HUES48 (cell line): ENCODE data around the gene C12orf42.

Experiments
- H3K27ac ChIP-seq: one replicate; pipeline ENCODE4 v1.7.0; 2013; ENCODE audit warnings: low read depth, low read length, inconsistent platforms
- H3K27me3 ChIP-seq: 2 replicates; pipeline ENCODE4 v1.6.1; 2013; ENCODE audit warnings: mild to moderate bottlenecking, low read length; ENCODE audit not compliant: control insufficient read depth, insufficient read depth
- H3K36me3 ChIP-seq: 2 replicates; pipeline ENCODE4 v1.6.1; 2013; ENCODE audit warnings: low read length; ENCODE audit not compliant: control insufficient read depth, insufficient read depth
- H3K4me1 ChIP-seq: 2 replicates; pipeline ENCODE4 v1.6.1; 2013; ENCODE audit warnings: mild to moderate bottlenecking, low read length; ENCODE audit not compliant: control insufficient read depth, insufficient read depth
- H3K4me3 ChIP-seq: 2 replicates; pipeline ENCODE4 v1.5.1; 2013; ENCODE audit warnings: mild to moderate bottlenecking, low read depth, low read length
- H3K9ac ChIP-seq: 2 replicates; pipeline ENCODE4 v1.6.1; 2013; ENCODE audit warnings: mild to moderate bottlenecking, low read depth, low read length, moderate library complexity
- H3K9me3 ChIP-seq: 2 replicates; pipeline ENCODE4 v1.6.1; 2013; ENCODE audit warnings: low read length; ENCODE audit not compliant: control insufficient read depth, insufficient read depth

C12orf42 gene

GRCh38 chr12:103386451-103386850, 109.3 kb downstream of the C12orf42 start:
- Histone ChIP-seq H3K9me3 (no peaks in the 10 kb centered on the region), H3K9ac (no peak overlapping the region), H3K4me3 (no peak overlapping the region)

DNA sequence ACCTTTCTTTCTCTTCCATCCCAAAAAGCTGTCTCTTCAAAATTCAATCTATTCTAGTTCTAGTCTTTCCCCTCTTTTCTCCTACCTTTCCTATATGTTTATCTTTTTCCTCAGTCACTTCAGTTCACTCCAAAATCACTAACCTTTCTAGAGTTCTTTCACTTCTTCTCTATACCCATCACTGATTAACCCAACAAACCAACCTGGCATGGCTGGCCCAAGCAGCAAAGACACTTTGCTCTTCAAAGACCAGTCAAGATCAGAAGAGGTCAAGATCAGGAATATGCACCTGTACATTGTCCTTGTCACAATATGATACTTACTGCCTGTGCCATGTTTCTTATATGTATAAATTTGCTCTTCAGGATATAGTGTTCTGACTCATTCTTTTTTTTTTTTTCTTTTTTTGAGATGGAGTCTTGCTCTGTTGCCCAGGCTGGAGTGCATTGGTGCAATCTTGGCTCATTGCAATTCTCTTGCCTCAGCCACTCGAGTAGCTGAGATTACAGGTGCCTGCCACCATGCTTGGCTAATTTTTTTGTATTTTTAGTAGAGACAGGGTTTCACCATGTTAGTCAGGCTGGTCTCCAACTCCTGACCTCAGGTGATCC, 112.9 kb downstream of the C12orf42 start:
- Histone ChIP-seq H3K4me1 (no peaks in the 10 kb centered on the region), H3K27me3 (no peaks in the 10 kb centered on the region), H3K36me3 (no peaks in the 10 kb centered on the region), H3K4me3 (no peak overlapping the region), H3K27ac (no peak overlapping the region), H3K9ac (no peak overlapping the region), H3K9me3 (no peaks in the 10 kb centered on the region)

More at GRCh38 chr12:103386451-103386850, 109.3 kb downstream of the C12orf42 start:
- no peaks in the 10 kb centered on the region for H3K4me1 ChIP-seq
- no peaks in the 10 kb centered on the region for H3K27me3 ChIP-seq
- H3K36me3 ChIP-seq = no peaks in the 10 kb centered on the region
- no peak overlapping the region for H3K27ac ChIP-seq

- no peak overlapping the region for H3K27ac ChIP-seq
- H3K27me3 ChIP-seq = no peaks in the 10 kb centered on the region
- no peak overlapping the region for H3K9ac ChIP-seq
- no peak overlapping the region for H3K4me3 ChIP-seq
- H3K4me1 ChIP-seq = no peaks in the 10 kb centered on the region
- H3K9me3 ChIP-seq = no peaks in the 10 kb centered on the region
- no peaks in the 10 kb centered on the region for H3K36me3 ChIP-seq
Measured at GRCh38 chr12:103382119-103382518, 113.6 kb downstream of the C12orf42 start.

DNA sequence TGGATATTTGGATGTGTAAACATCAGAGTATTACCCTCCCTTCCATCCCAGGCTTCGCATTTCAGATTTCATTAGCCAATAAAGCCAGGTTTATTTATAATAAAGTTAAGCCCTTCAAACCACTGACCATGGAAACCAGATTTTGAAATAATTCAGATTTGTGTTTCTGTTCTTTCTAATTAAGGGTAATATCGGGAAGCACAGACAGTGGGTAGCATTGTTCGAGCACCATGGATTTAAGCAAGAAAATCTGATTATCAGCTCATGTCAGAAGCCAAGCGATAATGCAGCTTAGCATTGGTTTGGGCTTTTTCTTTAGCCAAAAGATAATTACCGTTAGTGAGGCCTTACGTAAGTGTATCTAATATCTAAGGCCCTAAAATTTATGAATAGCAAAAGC, 116.1 kb downstream of the C12orf42 start:
- no peak overlapping the region for H3K9ac ChIP-seq
- no peak overlapping the region for H3K27ac ChIP-seq
- H3K9me3 ChIP-seq = no peaks in the 10 kb centered on the region
- no peaks in the 10 kb centered on the region for H3K36me3 ChIP-seq
- no peaks in the 10 kb centered on the region for H3K4me1 ChIP-seq
- H3K27me3 ChIP-seq = no peaks in the 10 kb centered on the region
- no peak overlapping the region for H3K4me3 ChIP-seq

DNA sequence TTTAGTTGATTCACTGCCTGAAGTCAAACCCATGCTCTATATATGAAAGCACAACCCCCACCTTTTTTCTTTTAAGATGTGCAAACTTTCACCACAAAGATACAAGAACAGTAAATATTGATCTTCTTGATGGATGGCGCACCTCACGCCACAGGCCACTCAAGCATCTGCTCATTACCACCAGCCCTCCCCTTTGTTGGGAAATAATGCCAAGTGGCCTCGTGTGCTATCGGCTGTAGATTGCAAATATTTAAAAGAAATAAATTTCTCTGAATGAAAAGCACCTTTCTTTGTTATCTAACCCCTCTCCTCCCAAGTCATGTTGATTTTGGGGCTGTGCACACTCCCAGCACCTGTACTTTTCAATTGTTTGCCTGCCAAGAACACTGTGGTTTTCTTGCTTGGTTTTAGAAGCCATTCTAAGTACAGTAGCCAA, 122.7 kb downstream of the C12orf42 start:
- no peak overlapping the region for H3K4me3 ChIP-seq
- H3K27ac ChIP-seq = no peak overlapping the region
- H3K9me3 ChIP-seq = no peaks in the 10 kb centered on the region
- H3K27me3 ChIP-seq = no peaks in the 10 kb centered on the region
- H3K4me1 ChIP-seq = no peaks in the 10 kb centered on the region
- H3K36me3 ChIP-seq = no peaks in the 10 kb centered on the region
- no peak overlapping the region for H3K9ac ChIP-seq

DNA sequence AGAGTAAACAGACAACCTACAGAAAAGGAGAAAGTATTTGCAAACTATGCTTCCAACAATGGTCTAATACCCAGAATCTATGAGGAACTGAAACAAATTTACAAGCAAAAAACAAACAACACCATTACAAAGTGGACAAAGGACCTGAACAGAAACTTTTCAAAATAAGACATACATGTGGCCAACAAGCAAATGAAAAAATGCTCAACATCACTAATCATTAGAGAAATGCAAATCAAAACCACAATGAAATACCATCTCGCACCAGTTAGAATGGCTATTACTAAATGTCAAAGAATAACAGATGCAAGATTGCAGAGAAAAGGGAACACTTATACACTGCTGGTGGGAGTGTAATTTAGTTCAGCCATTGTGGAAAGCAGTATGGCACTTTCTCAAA, 125.8 kb downstream of the C12orf42 start:
- H3K9me3 ChIP-seq = no peaks in the 10 kb centered on the region
- H3K27ac ChIP-seq = no peak overlapping the region
- no peaks in the 10 kb centered on the region for H3K27me3 ChIP-seq
- no peak overlapping the region for H3K9ac ChIP-seq
- H3K4me3 ChIP-seq = no peak overlapping the region
- H3K4me1 ChIP-seq = no peaks in the 10 kb centered on the region
- H3K36me3 ChIP-seq = no peaks in the 10 kb centered on the region

GRCh38 chr12:103368167-103368566, 127.6 kb downstream of the C12orf42 start:
- H3K9me3 ChIP-seq = no peaks in the 10 kb centered on the region
- H3K27me3 ChIP-seq = no peaks in the 10 kb centered on the region
- H3K27ac ChIP-seq = no peak overlapping the region
- H3K9ac ChIP-seq = no peak overlapping the region
- no peaks in the 10 kb centered on the region for H3K36me3 ChIP-seq
- H3K4me3 ChIP-seq = no peak overlapping the region
- H3K4me1 ChIP-seq = no peaks in the 10 kb centered on the region

DNA sequence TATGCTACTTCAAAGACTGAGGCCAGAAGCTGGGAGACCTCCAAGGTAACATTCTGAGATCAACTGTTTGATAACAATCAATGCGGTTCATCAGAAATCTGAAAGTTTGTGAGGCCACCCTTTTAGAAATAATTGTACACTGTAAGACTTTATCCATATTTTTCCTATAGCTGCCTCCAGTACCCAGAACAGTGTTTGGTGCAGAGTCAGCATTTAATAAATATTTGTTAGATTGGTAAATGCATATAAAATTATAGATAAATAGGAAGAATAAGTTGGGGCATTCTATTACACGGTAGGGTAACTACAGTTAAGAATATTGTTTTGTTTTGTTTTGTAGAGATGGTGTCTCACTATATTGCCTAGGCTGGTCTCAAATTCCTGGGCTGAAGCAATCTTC, 141.4 kb downstream of the C12orf42 start:
- Histone ChIP-seq H3K36me3 (no peaks in the 10 kb centered on the region), H3K27me3 (no peaks in the 10 kb centered on the region), H3K27ac (no peak overlapping the region), H3K4me1 (no peaks in the 10 kb centered on the region), H3K9me3 (no peaks in the 10 kb centered on the region), H3K4me3 (no peak overlapping the region), H3K9ac (no peak overlapping the region)

- Histone ChIP-seq H3K4me3 (no peak overlapping the region), H3K36me3 (no peaks in the 10 kb centered on the region), H3K4me1 (no peaks in the 10 kb centered on the region), H3K9me3 (no peaks in the 10 kb centered on the region), H3K27me3 (no peaks in the 10 kb centered on the region), H3K9ac (no peak overlapping the region), H3K27ac (no peak overlapping the region)
Measured at GRCh38 chr12:103353913-103354312, 141.9 kb downstream of the C12orf42 start.

GRCh38 chr12:103350116-103350515, 145.7 kb downstream of the C12orf42 start:
- no peaks in the 10 kb centered on the region for H3K9me3 ChIP-seq
- H3K27ac ChIP-seq = no peak overlapping the region
- H3K36me3 ChIP-seq = no peaks in the 10 kb centered on the region

GRCh38 chr12:103348935-103349334, 146.8 kb downstream of the C12orf42 start:
- Histone ChIP-seq H3K27me3 (no peaks in the 10 kb centered on the region), H3K36me3 (no peaks in the 10 kb centered on the region), H3K4me3 (no peak overlapping the region), H3K4me1 (no peaks in the 10 kb centered on the region), H3K9me3 (no peaks in the 10 kb centered on the region), H3K27ac (no peak overlapping the region), H3K9ac (no peak overlapping the region)

More at GRCh38 chr12:103350116-103350515, 145.7 kb downstream of the C12orf42 start:
- no peaks in the 10 kb centered on the region for H3K27me3 ChIP-seq
- no peak overlapping the region for H3K9ac ChIP-seq
- no peak overlapping the region for H3K4me3 ChIP-seq
- H3K4me1 ChIP-seq = no peaks in the 10 kb centered on the region
